Measurements from ENCODE around the gene NPHS2.

The NPHS2 gene

DNA sequence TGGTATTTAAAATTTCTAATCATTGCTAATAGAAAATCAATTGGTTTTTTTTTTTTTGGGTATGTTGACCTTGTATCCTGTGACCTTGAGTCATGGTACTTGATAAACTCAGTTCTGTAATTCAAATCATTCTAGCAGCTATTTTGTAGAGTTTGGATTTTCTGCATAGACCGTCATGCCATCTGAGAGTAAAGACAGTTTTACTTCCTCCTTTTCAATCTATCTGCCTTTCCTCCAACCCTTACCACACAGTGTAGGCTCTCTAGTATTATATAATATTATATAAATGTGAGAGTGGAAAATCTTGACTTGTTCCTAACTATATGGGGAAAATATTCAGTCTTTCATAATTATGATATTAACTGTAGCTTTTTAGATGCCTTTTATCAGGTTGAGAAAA, 22.9 kb upstream of the NPHS2 start:
- Histone ChIP-seq H3K27me3 (ENCODE audit: insufficient read depth, poor library complexity, severe bottlenecking) (peaks cover 33% of the 10 kb centered on the region), H3K36me3 (ENCODE audit: low read depth) (no peaks in the 10 kb centered on the region), H3K27ac (ENCODE audit: poor library complexity, severe bottlenecking) (no peak overlapping the region), H3K9me3 (ENCODE audit: severe bottlenecking) (no peaks in the 10 kb centered on the region), H3K4me3 (ENCODE audit: severe bottlenecking) (no peak overlapping the region), H3K4me1 (ENCODE audit: insufficient read depth, poor library complexity, severe bottlenecking) (no peaks in the 10 kb centered on the region)
- DNase-seq (ENCODE audit: low spot score), result no peak
- ATAC-seq (ENCODE audit: low read depth), result no peak
- TF ChIP-seq, protein P1, sequence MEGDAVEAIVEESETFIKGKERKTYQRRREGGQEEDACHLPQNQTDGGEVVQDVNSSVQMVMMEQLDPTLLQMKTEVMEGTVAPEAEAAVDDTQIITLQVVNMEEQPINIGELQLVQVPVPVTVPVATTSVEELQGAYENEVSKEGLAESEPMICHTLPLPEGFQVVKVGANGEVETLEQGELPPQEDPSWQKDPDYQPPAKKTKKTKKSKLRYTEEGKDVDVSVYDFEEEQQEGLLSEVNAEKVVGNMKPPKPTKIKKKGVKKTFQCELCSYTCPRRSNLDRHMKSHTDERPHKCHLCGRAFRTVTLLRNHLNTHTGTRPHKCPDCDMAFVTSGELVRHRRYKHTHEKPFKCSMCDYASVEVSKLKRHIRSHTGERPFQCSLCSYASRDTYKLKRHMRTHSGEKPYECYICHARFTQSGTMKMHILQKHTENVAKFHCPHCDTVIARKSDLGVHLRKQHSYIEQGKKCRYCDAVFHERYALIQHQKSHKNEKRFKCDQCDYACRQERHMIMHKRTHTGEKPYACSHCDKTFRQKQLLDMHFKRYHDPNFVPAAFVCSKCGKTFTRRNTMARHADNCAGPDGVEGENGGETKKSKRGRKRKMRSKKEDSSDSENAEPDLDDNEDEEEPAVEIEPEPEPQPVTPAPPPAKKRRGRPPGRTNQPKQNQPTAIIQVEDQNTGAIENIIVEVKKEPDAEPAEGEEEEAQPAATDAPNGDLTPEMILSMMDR (IDR thresholded peaks at IDR 0.05; ENCODE audit: poor library complexity, severe bottlenecking), result no peak

DNA sequence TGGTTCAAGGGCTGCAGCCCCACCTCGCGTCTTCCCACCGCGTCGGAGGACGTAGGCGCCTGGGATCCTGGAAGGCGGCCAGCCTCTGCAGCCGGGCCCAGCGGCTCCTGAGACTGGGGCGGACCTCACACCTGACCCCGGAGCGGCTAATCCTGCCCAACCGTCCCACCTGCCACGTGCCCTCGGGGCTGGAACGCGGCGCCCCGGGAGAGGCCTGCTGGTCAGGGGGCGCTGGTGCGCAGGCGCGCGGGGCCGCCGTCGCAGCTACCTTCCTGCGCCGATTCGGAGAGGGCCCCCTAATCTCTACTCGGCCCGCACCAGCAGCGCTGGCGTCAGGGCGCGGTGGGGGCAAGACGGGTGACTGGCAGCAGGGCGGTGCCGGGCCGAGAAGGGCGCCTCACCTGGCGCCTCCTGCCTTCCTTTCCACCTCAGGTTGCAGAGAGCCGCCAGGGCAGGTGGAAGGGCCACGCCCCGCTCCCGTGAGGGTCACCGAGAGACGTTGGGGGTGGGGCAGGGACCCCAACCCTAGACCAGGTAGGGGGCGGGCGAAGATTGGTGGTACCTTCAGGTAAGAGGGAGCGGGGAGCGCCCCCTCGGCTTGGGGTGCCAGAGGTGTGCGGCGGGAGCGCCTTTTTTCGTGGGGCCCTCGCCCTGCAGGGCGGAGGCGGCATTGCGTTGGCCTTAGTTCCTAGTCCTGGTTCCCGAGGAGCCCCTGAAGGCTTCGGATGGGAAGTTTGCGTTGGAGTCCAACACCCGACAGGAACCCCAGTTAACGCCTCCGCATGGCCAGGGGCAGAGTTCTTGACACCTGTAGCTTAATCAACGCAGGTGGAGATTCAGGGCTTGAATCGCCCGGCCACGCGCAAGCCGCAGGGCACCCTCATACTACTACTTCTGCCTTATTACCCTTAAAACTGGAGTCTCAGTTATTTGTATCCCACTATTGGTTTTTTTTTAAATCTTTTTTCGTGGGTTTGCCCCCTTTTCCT, 16.1 kb upstream of the NPHS2 start, which contains the start of gene TDRD5:
Gene TDRD5, plus strand, starts transcription at position 241 of the 989 bp plus-strand sequence. CDS start 784 bp downstream, outside the sequence.
- TF ChIP-seq, protein P1 (IDR thresholded peaks at IDR 0.05; ENCODE audit: poor library complexity, severe bottlenecking), result peak; percentile 10
- Histone ChIP-seq H3K4me1 (ENCODE audit: insufficient read depth, poor library complexity, severe bottlenecking) (no peaks in the 10 kb centered on the region), H3K4me3 (ENCODE audit: severe bottlenecking) (peak within 1 kb of the TSS; percentile 10), H3K27me3 (ENCODE audit: insufficient read depth, poor library complexity, severe bottlenecking) (peaks cover 60% of the 10 kb centered on the region), H3K36me3 (ENCODE audit: low read depth) (no peaks in the 10 kb centered on the region), H3K9me3 (ENCODE audit: severe bottlenecking) (no peaks in the 10 kb centered on the region), H3K27ac (ENCODE audit: poor library complexity, severe bottlenecking) (no peak within 1 kb of the TSS)
- DNase-seq (ENCODE audit: low spot score), result no peak
- peak; percentile 58 for ATAC-seq (ENCODE audit: low read depth)

DNA sequence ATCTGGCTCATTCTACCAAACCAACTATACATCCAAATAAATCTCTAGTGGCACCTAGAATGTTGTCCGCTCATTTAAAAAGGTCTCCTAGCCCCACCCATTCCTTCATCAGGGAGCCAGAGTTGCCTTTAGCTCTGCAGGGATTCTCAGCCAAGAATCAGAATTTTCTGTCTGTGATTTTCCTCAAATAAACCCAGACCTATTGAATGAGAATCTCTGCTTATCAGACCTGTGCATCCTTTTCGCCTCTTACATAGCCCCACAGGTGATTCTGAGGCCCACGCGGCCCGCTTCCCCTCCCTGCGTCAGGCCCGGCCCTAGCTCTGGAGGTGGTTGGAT, 15.5 kb upstream of the NPHS2 start:
- no peaks in the 10 kb centered on the region for H3K4me1 ChIP-seq (ENCODE audit: insufficient read depth, poor library complexity, severe bottlenecking)
- peak overlapping the region; percentile 10 for H3K4me3 ChIP-seq (ENCODE audit: severe bottlenecking)

DNA sequence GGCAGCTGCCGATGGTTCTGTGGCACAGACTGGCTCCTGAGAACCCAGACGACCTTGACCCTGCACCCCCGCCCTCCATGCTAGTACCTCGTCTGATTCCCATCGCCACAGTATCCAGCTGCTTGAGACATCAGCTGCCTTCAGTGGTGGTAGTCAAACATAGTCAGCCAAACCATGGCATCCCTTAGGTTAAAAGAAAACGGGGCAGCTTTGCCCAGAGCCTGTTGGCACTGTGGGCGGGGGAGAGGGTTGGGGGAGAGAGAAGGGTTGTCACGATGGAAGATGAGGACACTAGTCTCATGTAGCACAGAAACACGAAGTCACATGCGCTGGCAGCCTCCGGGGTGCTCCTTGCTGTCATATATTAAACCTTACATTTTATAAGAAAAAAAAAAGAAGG, 14.9 kb upstream of the NPHS2 start:
- Histone ChIP-seq H3K27me3 (ENCODE audit: insufficient read depth, poor library complexity, severe bottlenecking) (peaks cover 64% of the 10 kb centered on the region), H3K4me3 (ENCODE audit: severe bottlenecking) (no peak overlapping the region), H3K9me3 (ENCODE audit: severe bottlenecking) (no peaks in the 10 kb centered on the region), H3K4me1 (ENCODE audit: insufficient read depth, poor library complexity, severe bottlenecking) (no peaks in the 10 kb centered on the region), H3K27ac (ENCODE audit: poor library complexity, severe bottlenecking) (no peak overlapping the region), H3K36me3 (ENCODE audit: low read depth) (no peaks in the 10 kb centered on the region)
- no peak for DNase-seq (ENCODE audit: low spot score)
- TF ChIP-seq, protein P1 (IDR thresholded peaks at IDR 0.05; ENCODE audit: poor library complexity, severe bottlenecking), result no peak
- ATAC-seq (ENCODE audit: low read depth), result no peak

More for the DNA sequence above, 15.5 kb upstream of the NPHS2 start:
- TF ChIP-seq, protein P1 (IDR thresholded peaks at IDR 0.05; ENCODE audit: poor library complexity, severe bottlenecking), result no peak
- peaks cover 64% of the 10 kb centered on the region for H3K27me3 ChIP-seq (ENCODE audit: insufficient read depth, poor library complexity, severe bottlenecking)
- no peaks in the 10 kb centered on the region for H3K36me3 ChIP-seq (ENCODE audit: low read depth)
- no peak for DNase-seq (ENCODE audit: low spot score)
- no peaks in the 10 kb centered on the region for H3K9me3 ChIP-seq (ENCODE audit: severe bottlenecking)
- H3K27ac ChIP-seq (ENCODE audit: poor library complexity, severe bottlenecking), result no peak overlapping the region
- no peak for ATAC-seq (ENCODE audit: low read depth)

DNA sequence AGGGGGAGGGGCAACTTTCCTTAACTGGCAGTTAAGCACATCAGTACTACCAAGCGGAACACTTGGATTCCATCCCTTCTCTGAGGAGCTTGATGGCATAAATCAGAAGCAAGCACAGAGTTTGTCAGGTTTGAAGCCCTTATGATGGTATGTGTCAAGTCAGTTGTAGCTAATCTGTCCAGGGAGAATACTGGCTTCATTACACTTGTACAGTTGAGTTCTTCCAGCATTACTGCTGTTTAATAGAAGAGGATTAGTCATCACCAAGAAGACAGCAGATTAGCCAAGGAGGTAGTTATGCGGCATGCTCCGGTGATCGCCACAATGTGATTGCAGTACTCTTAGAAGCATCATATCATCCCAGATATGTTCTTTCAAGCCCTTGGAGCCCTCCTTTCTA, 13.8 kb upstream of the NPHS2 start:
- ATAC-seq (ENCODE audit: low read depth) (no peak), DNase-seq (ENCODE audit: low spot score) (no peak)
- no peak overlapping the region for H3K4me3 ChIP-seq (ENCODE audit: severe bottlenecking)
- no peaks in the 10 kb centered on the region for H3K36me3 ChIP-seq (ENCODE audit: low read depth)
- H3K27ac ChIP-seq (ENCODE audit: poor library complexity, severe bottlenecking), result no peak overlapping the region
- peaks cover 64% of the 10 kb centered on the region for H3K27me3 ChIP-seq (ENCODE audit: insufficient read depth, poor library complexity, severe bottlenecking)
- H3K4me1 ChIP-seq (ENCODE audit: insufficient read depth, poor library complexity, severe bottlenecking), result no peaks in the 10 kb centered on the region
- no peaks in the 10 kb centered on the region for H3K9me3 ChIP-seq (ENCODE audit: severe bottlenecking)
- TF ChIP-seq, protein P1 (IDR thresholded peaks at IDR 0.05; ENCODE audit: poor library complexity, severe bottlenecking), result no peak
